GM18870 (cell line): ENCODE measurements around the gene IMPG1.
A peak's percentile ranks its signal among the peaks of the same experiment; 100 is the strongest.

Source experiments
- ATAC-seq: cut with Tn5 transposase; IDR thresholded peaks from one replicate; pipeline ENCODE4 v1.9.1; 2021; ENCODE audit warnings: moderate library complexity; ENCODE audit not compliant: unreplicated experiment

IMPG1 gene, protein sequence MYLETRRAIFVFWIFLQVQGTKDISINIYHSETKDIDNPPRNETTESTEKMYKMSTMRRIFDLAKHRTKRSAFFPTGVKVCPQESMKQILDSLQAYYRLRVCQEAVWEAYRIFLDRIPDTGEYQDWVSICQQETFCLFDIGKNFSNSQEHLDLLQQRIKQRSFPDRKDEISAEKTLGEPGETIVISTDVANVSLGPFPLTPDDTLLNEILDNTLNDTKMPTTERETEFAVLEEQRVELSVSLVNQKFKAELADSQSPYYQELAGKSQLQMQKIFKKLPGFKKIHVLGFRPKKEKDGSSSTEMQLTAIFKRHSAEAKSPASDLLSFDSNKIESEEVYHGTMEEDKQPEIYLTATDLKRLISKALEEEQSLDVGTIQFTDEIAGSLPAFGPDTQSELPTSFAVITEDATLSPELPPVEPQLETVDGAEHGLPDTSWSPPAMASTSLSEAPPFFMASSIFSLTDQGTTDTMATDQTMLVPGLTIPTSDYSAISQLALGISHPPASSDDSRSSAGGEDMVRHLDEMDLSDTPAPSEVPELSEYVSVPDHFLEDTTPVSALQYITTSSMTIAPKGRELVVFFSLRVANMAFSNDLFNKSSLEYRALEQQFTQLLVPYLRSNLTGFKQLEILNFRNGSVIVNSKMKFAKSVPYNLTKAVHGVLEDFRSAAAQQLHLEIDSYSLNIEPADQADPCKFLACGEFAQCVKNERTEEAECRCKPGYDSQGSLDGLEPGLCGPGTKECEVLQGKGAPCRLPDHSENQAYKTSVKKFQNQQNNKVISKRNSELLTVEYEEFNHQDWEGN

GRCh38 chr6:76072562-76072961, at the start of gene IMPG1:
Gene IMPG1, minus strand, starts transcription at chr6:76072662. Its CDS starts 174 bp downstream, at chr6:76072488.
- no peak for ATAC-seq

DNA sequence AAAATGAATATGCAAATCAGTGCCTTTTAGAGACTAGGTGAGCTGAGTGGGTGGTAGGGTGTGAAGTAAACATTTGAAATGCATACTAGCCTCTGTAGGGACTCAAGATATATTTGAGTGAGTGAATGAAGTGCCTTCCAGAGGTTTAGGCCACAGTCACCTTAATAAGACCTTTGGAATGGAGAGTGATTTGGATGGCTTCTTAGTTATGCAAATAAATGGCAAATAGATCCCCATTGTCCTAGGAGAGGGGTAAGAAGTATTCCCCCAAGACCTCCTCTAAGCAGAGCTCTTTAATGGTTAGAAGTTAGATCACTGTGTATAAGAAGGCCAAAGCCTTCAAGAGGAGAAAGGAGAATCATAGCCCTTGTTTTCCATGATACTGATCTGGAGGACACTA, 47.8 kb upstream of the IMPG1 start:
- ATAC-seq: no peak

DNA sequence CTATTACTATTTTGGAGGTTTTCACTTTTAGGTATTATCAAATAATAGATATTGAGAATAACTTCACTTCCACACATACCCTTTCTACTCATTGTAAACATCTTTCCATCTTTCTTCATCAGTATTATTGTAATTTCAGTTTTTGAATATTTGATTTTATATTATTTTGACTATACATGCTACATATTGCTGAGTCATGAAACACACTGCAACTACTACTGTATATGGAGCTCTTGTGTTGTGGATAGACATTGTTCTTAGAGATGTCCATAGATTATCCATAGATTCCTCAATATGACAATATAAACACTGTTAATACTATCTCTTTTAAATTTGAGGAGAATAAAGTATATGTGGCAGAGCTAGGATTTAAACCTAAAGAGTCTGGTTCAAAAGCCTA, 819 bp upstream of the IMPG1 start:
- ATAC-seq: no peak

- no peak for ATAC-seq
Measured at GRCh38 chr6:76057469-76057868, 15.0 kb downstream of the IMPG1 start.

GRCh38 chr6:76052314-76052713, 20.1 kb downstream of the IMPG1 start:
- no peak for ATAC-seq

GRCh38 chr6:76043690-76044089, 28.8 kb downstream of the IMPG1 start:
- no peak for ATAC-seq

DNA sequence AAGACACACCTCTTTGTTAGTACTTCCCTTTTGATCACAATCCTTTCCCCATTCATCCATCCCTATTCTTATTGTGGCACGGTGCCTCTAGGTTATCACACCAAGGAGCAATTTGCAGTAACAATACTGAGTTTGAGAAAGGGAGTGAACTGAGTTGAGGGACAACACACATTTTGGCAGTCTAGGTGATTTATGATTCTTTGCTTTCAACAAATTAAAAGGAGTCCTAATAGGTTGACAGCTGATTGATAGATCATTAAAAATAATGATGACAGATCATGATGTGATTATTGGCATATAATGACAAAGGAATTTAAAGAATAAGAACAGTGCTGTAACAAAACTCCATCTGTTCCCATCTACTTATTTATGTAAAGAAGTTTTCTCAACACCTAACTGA, 36.7 kb downstream of the IMPG1 start:
- no peak for ATAC-seq

DNA sequence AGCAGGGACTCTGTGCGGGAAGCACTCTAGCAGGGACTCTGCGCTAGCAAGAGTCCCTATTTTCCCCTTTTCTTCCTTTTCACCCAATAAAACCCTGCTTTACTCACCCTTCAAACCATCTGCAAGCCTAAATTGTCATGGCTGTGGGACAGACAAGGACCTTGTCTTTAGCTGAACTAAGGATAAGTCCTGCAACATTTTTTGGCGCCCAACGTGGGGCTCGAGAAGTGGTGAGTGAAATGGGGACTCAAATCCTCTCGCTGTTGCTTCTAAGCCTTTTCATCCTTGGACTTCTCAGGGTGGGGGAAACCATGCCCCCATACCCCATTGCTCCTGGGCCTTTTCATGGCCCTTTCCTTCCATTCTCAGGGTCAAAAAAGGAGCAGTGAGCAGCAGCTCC, 46.4 kb downstream of the IMPG1 start:
- no peak for ATAC-seq

DNA sequence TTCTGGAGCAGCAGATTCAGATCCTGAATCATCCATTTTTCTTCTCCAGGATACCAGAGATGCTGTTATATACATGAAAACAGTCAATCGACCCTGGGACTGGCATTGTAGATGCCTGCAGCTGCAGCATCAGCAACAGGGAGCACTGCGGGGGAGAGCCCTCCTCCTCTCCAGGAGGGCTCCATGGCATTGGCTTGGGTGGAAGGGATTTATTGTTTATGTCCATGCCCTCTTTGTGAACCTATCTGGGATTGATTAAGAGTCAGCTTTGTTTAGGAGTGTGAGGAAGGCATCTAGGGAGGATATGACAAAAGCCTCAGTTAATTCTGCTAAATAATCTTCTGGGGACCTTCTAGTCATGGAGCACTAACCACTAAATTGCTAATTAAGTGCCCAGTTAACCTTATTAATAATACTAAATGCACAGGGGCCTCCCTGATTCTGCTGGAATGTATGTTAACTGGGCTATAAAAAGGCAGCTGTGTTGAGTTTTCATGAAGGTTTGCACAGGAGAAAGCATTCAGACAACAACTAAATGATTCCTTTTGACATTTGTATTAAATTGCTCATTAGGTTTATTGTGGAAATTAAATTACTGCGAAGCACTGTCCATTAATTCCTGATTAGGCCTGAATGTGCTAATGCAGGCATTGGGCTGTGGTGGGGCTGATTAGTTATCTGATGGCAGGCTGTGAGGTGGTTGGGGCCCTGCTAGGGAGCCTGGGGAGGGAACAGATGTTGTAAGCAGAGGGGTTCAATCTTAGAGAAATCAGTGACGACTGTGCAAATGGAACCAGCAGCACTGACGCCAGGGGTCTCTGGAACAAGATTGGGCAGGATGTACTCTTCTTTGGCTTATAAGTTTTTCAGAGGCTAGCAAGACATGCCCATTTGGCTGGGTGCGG, 57.6 kb downstream of the IMPG1 start:
- no peak for ATAC-seq

DNA sequence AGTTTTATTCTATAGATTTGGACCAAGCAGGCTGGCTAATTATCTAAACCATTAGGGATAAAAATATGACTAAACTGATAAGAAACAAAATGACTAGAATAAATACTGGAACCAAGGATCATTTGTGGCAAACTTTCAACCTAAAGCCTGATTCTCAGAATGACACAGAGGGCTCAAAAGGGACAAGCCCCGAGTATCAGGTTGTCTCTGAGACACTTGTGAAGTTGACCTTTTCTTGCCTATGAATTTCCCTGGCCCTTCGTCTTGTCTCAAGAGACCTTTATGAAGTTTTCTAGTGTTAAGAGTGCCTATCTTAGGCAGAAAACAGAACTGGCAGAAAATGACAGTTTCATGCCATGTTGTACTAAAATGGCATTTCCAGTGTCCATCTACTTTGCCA, 68.3 kb downstream of the IMPG1 start:
- ATAC-seq: peak; percentile 80

GRCh38 chr6:76003686-76004085, 68.8 kb downstream of the IMPG1 start:
- ATAC-seq: no peak

GRCh38 chr6:76003113-76003512, 69.3 kb downstream of the IMPG1 start:
- ATAC-seq: no peak

DNA sequence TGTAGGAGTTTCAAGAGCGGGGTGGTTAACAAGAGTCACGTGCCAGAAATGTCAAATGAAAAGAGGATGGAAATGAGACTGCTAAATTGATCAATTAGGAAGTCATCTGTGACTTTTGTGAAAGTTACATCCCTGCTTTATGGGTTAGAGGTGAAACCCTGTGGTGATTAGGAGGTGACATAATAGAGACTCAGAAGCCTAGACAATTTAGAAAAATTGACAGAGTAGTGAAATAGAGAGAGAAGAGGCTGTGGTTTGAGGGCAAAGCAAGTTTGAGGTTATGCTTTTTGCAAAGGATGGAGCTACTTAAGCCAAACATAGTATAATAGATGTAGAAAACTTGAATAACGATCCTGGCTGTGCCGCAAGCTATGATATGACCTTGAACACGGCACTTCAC, 71.8 kb downstream of the IMPG1 start:
- no peak for ATAC-seq

DNA sequence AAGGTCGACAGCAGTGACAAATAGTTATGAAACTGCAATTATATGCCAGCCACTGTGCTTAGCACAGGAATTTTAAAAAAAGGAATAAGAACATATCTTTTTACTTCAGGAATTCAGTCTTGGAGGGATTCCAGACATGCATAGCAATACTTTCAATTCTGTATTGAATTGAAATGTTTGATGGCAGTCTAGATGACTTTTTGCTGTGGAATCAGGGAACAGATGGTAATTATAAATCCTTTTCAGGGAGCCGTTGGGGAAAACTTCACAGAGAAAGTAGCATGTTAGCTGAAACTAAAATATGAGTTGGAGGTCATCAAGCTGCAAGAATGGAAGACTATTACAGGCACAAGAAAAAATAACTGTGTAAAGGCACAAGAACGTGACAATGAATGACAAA, 74.8 kb downstream of the IMPG1 start:
- no peak for ATAC-seq

DNA sequence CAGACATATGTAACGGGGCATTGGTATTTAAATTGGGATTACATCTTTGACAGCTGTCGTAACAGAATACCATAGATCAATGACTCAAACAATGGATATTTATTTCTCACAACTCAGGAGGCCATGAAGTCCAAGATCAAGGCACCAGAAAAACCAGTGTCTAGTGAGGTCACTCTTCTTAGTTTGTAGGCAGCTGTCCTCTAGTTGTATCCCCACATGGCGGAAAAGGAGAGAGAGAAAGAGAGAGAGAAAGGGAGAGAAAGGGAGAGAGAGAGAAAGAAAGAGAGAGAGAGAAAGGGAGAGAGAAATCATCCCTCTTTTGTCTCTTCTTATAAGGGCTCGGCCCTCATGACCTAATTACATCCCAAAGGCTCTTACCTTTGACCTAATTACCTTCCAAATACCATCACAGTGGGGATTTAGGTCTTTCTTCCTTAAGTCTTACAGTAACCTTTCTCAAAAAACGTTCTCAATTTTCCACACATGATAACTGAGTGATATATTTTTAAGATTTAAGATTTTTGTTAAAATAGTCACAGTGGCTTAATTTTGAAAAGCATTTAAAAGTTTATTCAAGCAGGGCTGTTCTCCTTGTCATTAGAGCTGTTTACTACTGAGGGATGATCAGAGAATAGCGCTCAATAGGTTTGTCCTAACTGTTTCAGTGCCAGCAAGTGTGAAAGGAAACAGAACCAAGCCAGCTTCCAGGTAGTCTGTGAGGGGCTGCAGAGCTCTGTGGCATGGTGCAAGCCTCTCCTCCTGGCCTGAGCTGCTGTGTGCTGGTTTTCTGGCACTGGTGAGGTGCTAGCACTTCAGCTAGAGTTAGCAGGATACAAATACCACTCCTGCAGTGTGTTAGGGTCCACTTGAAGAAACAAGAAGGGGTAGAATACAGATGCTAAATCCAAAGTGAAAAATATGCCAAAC, 79.0 kb downstream of the IMPG1 start:
- no peak for ATAC-seq

- no peak for ATAC-seq
Measured at GRCh38 chr6:75991941-75992340, 80.5 kb downstream of the IMPG1 start.

- no peak for ATAC-seq
Measured at GRCh38 chr6:75986935-75987334, 85.5 kb downstream of the IMPG1 start.

DNA sequence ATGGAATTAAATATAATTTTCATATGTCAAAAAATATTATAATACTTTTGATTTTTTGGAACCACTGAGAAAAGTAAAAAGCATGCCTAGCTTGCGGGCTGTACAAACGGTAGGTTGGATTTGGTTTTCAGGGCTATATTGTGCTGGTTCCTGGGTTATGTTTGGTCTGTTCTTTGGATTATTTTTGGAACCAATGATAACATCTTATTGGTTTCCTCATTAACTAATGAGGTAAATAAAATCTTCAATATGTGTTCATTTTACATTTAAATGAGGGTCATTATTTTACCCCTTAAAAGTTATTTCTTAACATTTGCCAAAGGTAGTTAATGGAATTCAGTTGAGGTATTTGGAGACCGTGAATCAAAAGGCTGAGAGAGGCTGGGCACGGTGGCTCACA, 96.6 kb downstream of the IMPG1 start:
- no peak for ATAC-seq

GRCh38 chr6:75970093-75970492, 102.4 kb downstream of the IMPG1 start:
- ATAC-seq: no peak

GRCh38 chr6:75968143-75968542, 104.3 kb downstream of the IMPG1 start:
- ATAC-seq: no peak
